ENCODE results near the gene AFG1L. TPM values are rescaled to one million over a fixed set of nuclear protein-coding genes. Genes with fewer than 3 reads are reported as not detected.
"Not testable (repeated sequence)": the region's sequence is repeated elsewhere in the genome, so short reads cannot be mapped to it uniquely, and the experiment has no call there.

The AFG1L gene
- total RNA-seq, 2 donors from 2014 or later: 3.5 TPM

DNA sequence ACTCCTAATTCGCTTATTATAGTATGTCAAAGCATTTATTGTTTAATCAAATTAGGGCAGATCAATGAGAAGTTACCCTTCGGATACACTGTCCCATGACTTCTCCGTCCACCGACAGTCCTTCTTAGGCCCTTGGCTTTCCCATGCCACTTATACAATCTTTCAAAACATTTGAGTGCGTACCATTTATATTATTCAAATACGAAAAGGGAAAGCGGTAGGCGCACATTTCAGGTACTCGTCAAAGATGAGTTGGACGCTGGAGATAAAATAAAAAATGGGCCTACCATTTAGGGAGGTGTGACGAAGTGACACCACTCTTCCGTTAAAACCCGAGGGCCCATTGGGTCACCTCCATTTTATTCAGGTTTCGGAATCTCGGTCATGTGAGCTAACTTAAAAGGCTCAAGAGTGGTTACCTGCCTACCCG lies 542 bp upstream of the AFG1L start:
- Histone ChIP-seq H3K9me3 (no peaks in the 10 kb centered on the region), H3K27me3 (replicated peaks; ENCODE audit: insufficient read depth) (no peaks in the 10 kb centered on the region), H3K4me3 (peak overlapping the region; percentile 71 to 77), H3K4me1 (replicated peaks) (peaks cover 5% of the 10 kb centered on the region), H3K36me3 (no peaks in the 10 kb centered on the region), H3K27ac (peak overlapping the region; percentile 91 to 92)
- 33% methylated on average over 16 of the region's 16 CpGs for WGBS
- TF ChIP-seq POLR2A (IDR thresholded peaks at IDR 0.05): no peak
- TF ChIP-seq, protein P1, sequence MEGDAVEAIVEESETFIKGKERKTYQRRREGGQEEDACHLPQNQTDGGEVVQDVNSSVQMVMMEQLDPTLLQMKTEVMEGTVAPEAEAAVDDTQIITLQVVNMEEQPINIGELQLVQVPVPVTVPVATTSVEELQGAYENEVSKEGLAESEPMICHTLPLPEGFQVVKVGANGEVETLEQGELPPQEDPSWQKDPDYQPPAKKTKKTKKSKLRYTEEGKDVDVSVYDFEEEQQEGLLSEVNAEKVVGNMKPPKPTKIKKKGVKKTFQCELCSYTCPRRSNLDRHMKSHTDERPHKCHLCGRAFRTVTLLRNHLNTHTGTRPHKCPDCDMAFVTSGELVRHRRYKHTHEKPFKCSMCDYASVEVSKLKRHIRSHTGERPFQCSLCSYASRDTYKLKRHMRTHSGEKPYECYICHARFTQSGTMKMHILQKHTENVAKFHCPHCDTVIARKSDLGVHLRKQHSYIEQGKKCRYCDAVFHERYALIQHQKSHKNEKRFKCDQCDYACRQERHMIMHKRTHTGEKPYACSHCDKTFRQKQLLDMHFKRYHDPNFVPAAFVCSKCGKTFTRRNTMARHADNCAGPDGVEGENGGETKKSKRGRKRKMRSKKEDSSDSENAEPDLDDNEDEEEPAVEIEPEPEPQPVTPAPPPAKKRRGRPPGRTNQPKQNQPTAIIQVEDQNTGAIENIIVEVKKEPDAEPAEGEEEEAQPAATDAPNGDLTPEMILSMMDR (IDR thresholded peaks at IDR 0.05): no peak
- no peak for TF ChIP-seq POLR2AphosphoS5 (IDR thresholded peaks at IDR 0.05)
- intact Hi-C loops (cut with DNase I): no loop called here
- DNase-seq (ENCODE audit: low spot score): no peak

DNA sequence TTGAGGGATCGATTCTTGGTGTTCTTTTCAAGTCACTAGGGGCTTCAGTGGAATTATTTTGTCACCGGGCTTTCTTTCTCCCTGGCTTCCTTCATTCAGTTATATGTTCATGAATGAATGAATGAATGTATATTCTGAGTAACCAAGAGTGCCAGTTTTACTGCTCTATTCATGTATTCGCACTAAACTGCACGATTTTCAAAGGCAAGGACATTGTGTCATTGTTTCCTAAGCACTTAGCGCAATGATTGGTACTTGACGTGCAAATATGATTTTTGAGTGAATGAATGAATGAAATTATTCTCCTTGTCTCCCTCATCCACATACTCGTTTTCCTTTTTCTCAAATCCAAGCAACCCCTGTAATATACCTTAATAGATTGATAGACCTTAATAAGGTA lies 822 bp downstream of the AFG1L start:
- WGBS: 65% methylated on average over 7 of the region's 7 CpGs
- intact Hi-C loops (cut with DNase I): no loop called here
- TF ChIP-seq, protein P1 (IDR thresholded peaks at IDR 0.05): no peak
- no peak for TF ChIP-seq POLR2AphosphoS5 (IDR thresholded peaks at IDR 0.05)
- no peak for TF ChIP-seq POLR2A (IDR thresholded peaks at IDR 0.05)
- H3K4me3 ChIP-seq: peak overlapping the region; percentile 71 to 77
- no peaks in the 10 kb centered on the region for H3K27me3 ChIP-seq (replicated peaks; ENCODE audit: insufficient read depth)
- no peaks in the 10 kb centered on the region for H3K36me3 ChIP-seq
- peaks cover 5% of the 10 kb centered on the region for H3K4me1 ChIP-seq (replicated peaks)
- peak overlapping the region; percentile 91 to 92 for H3K27ac ChIP-seq
- no peaks in the 10 kb centered on the region for H3K9me3 ChIP-seq
- DNase-seq (ENCODE audit: low spot score): no peak

DNA sequence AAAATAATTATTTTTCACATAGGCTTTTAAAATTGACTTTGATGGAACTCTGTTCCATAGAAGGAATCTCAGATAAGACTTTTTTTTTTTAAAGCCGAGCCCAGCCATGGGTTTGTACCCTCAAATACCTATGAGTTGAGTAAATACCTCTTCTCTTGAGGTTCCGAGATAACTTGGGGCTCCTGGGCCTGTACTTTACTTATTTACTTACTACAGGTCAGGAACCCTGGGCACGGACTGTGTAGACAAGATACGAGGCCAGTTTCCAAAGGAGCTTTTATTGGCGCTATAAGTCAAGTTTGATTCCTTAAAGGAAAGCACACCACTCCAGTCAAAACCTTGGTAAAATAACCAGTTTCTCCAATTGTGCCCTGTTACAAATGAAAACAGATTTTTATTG lies 7.5 kb downstream of the AFG1L start:
- H3K4me3 ChIP-seq: no peak overlapping the region
- no peaks in the 10 kb centered on the region for H3K9me3 ChIP-seq
- intact Hi-C loops (cut with DNase I): no loop called here
- H3K4me1 ChIP-seq (replicated peaks): no peaks in the 10 kb centered on the region
- H3K36me3 ChIP-seq: no peaks in the 10 kb centered on the region
- DNase-seq (ENCODE audit: low spot score): no peak
- TF ChIP-seq, protein P1 (IDR thresholded peaks at IDR 0.05): no peak
- TF ChIP-seq POLR2AphosphoS5 (IDR thresholded peaks at IDR 0.05): no peak
- no peak for TF ChIP-seq POLR2A (IDR thresholded peaks at IDR 0.05)
- 86% methylated on average over 5 of the region's 5 CpGs for WGBS
- no peaks in the 10 kb centered on the region for H3K27me3 ChIP-seq (replicated peaks; ENCODE audit: insufficient read depth)
- H3K27ac ChIP-seq: no peak overlapping the region

DNA sequence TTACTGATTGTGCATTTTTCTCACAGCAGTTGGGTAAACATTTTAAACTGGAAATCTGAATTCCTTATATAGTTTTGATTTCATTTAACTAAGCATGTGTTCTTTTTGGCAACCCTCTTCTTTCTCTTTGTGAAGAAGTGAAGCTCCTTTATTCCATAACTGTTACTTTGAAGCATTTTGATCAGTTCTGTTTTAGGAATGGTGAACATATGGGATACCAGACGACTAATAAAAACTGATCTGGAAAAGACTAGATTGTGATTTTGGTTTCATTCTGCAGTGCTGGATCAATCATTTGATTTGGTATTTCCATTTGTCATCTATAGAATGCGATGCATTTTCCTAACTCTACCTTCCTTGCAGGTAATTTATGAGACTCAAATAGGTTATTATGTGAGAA lies 9.8 kb downstream of the AFG1L start:
- intact Hi-C loops (cut with DNase I): no loop called here
- TF ChIP-seq POLR2AphosphoS5 (IDR thresholded peaks at IDR 0.05) (no peak), POLR2A (IDR thresholded peaks at IDR 0.05) (no peak)
- TF ChIP-seq, protein P1 (IDR thresholded peaks at IDR 0.05): no peak
- Histone ChIP-seq H3K9me3 (no peaks in the 10 kb centered on the region), H3K27me3 (replicated peaks; ENCODE audit: insufficient read depth) (no peaks in the 10 kb centered on the region), H3K4me1 (replicated peaks) (no peaks in the 10 kb centered on the region), H3K4me3 (no peak overlapping the region), H3K36me3 (no peaks in the 10 kb centered on the region), H3K27ac (no peak overlapping the region)
- WGBS: 90% methylated on average over 2 of the region's 2 CpGs
- no peak for DNase-seq (ENCODE audit: low spot score)

DNA sequence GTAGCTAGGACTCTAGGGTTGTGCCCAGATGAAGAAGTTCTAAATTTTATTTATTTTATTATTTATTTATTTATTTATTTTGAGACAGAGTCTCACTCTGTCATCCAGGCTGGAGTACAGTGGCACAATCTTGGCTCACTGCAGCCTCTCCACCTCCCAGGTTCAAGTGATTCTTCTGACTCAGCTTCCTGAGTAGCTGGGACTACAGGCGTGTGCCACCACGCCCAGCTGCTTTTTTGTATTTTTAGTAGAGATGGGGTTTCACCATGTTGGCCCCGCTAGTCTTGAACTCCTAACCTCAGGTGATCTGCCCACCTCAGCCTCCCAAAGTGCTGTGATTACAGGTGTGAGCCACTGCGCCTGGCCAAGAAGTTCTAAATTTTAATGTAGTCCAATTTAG lies 13.8 kb downstream of the AFG1L start:
- WGBS: 92% methylated on average over 4 of the region's 4 CpGs
- DNase-seq (ENCODE audit: low spot score); H3K27me3 ChIP-seq (replicated peaks; ENCODE audit: insufficient read depth); H3K9me3 ChIP-seq; intact Hi-C loops (cut with DNase I); H3K36me3 ChIP-seq; H3K4me3 ChIP-seq; H3K27ac ChIP-seq; H3K4me1 ChIP-seq (replicated peaks): not testable (repeated sequence)

All from prostate gland (tissue), 2 donors.